Left colon (tissue), 2 donors: ENCODE measurements around the gene C2CD4A. TPM values are rescaled to one million over a fixed set of nuclear protein-coding genes. Genes with fewer than 3 reads are reported as not detected.

ENCODE experiments used
- ATAC-seq: fragments of 200-7000 bp; cut with Tn5 transposase; one replicate; pipeline ENCODE4 v1.9.1; 2020; ENCODE audit warnings: mild to moderate bottlenecking, moderate library complexity
- DNase-seq, 2 donors: peaks; one replicate each; pipeline ENCODE4 v3.0.0-alpha.2; 2020
- intact Hi-C, 2 donors: fragments of 100-400 bp; cut with DNase I in 1 of 2; cut with micrococcal nuclease in 1 of 2; formaldehyde crosslinking; loops; one replicate each; pipeline versions ENCODE4 v1.11.2 to v1.14.0; 2022; cut with DNase I, micrococcal nuclease
- total RNA-seq, 2 donors: library from RNA; stranded (reverse); fragmentation: NEBNext Ultra II Directional; extraction: Animal tissue kit (Norgen Biotek cat#: 25700); gene quantifications; one replicate each; pipeline ENCODE4 v1.2.1, GENCODE V29; 2021
- donor health status: DM: no; HTN: no; CAD: no.
- donor health status: DM: yes; HTN: yes; CAD: no.

C2CD4A gene
- total RNA-seq, 2 donors from 2014 or later: 0.22 to 1.1 TPM

- DNase-seq (no peak), ATAC-seq (peak; percentile 58)
- intact Hi-C loops: no loop called here
Observed at GRCh38 chr15:62119227-62119864, 52.6 kb downstream of the C2CD4A start.

GRCh38 chr15:62119874-62120273, 53.1 kb downstream of the C2CD4A start:
- ATAC-seq (no peak), DNase-seq (no peak)
- intact Hi-C loops: no loop called here

Other genes with a start within 250 kb of the C2CD4A start
- 10 to 100 TPM; 55.2 to 57.2 TPM for gene VPS13C, start 6.5 kb upstream of the C2CD4A start, total RNA-seq
- gene C2CD4B, start 98.3 kb downstream of the C2CD4A start, total RNA-seq: 1 to 10 TPM; 1.7 to 2.8 TPM